Upper lobe of right lung (tissue), 1 donor: Measurements from ENCODE around the gene TAS2R60. TPM values are rescaled to one million over a fixed set of nuclear protein-coding genes. Genes with fewer than 3 reads are reported as not detected.
"Not testable (repeated sequence)": the region's sequence is repeated elsewhere in the genome, so short reads cannot be mapped to it uniquely, and the experiment has no call there.

Source experiments
- ATAC-seq: fragments of 200-7000 bp; cut with Tn5 transposase; one replicate; pipeline ENCODE4 v1.9.1; 2020; ENCODE audit warnings: mild to moderate bottlenecking, moderate library complexity
- DNase-seq: peaks from one replicate; pipeline ENCODE4 v3.0.0-alpha.2; 2020
- H3K27ac ChIP-seq: fragments of 200-600 bp; one replicate; pipeline ENCODE4 v1.8.0; 2022
- H3K27me3 ChIP-seq: fragments of 200-600 bp; one replicate; pipeline ENCODE4 v1.8.0; 2022; ENCODE audit warnings: mild to moderate bottlenecking
- H3K36me3 ChIP-seq: fragments of 200-600 bp; one replicate; pipeline ENCODE4 v1.8.0; 2022
- H3K4me1 ChIP-seq: fragments of 200-600 bp; one replicate; pipeline ENCODE4 v1.8.0; 2022
- H3K4me3 ChIP-seq: fragments of 200-600 bp; one replicate; pipeline ENCODE4 v1.8.0; 2022; ENCODE audit warnings: mild to moderate bottlenecking
- H3K9me3 ChIP-seq: fragments of 200-600 bp; one replicate; pipeline ENCODE4 v1.8.0; 2022
- CTCF ChIP-seq: fragments of 200-600 bp; IDR thresholded peaks from one replicate; pipeline ENCODE4 v1.8.0; 2022; ENCODE audit warnings: antibody characterized with exemption
- intact Hi-C: fragments of 100-400 bp; cut with DNase I; formaldehyde crosslinking; loops from one replicate; pipeline ENCODE4 v1.11.0; 2022
- total RNA-seq: library from RNA; stranded (reverse); fragmentation: NEBNext Ultra II Directional; extraction: Animal tissue kit (Norgen Biotek cat#: 25700); gene quantifications from one replicate; pipeline ENCODE4 v1.2.1, GENCODE V29; 2021
- donor health status: DM: no; HTN: yes; CAD: no; lungs with severe emphysema.

Gene TAS2R60
- total RNA-seq, 1 donor from 2014 or later, result not detected

GRCh38 chr7:143422033-143422432, 21.2 kb upstream of the TAS2R60 start:
- Histone ChIP-seq H3K27me3 (no peaks in the 10 kb centered on the region), H3K36me3 (no peaks in the 10 kb centered on the region), H3K4me1 (no peaks in the 10 kb centered on the region), H3K4me3 (no peak overlapping the region), H3K9me3 (no peaks in the 10 kb centered on the region), H3K27ac (no peak overlapping the region)
- intact Hi-C loops, result no loop called here
- no peak for ATAC-seq
- TF ChIP-seq CTCF, result no peak
- no peak for DNase-seq

GRCh38 chr7:143424476-143424875, 18.8 kb upstream of the TAS2R60 start:
- H3K4me3 ChIP-seq, intact Hi-C loops, ATAC-seq, H3K4me1 ChIP-seq, H3K36me3 ChIP-seq, H3K27me3 ChIP-seq, H3K27ac ChIP-seq, DNase-seq, H3K9me3 ChIP-seq: not testable (repeated sequence)

- H3K9me3 ChIP-seq, result no peaks in the 10 kb centered on the region
- intact Hi-C loops, result no loop called here
- no peak for TF ChIP-seq CTCF
- ATAC-seq (no peak), DNase-seq (no peak)
- no peak overlapping the region for H3K4me3 ChIP-seq
- peaks cover 3% of the 10 kb centered on the region for H3K4me1 ChIP-seq
- no peak overlapping the region for H3K27ac ChIP-seq
- H3K27me3 ChIP-seq, result no peaks in the 10 kb centered on the region
- no peaks in the 10 kb centered on the region for H3K36me3 ChIP-seq
These were observed 16.6 kb upstream of the TAS2R60 start for GRCh38 chr7:143426479-143427142.

- TF ChIP-seq CTCF, result no peak
These were observed 13.2 kb upstream of the TAS2R60 start for GRCh38 chr7:143429770-143430698.

GRCh38 chr7:143431109-143431508, 12.1 kb upstream of the TAS2R60 start:
- intact Hi-C loops, result no loop called here
- H3K9me3 ChIP-seq, result no peaks in the 10 kb centered on the region
- H3K27ac ChIP-seq, result no peak overlapping the region
- DNase-seq (no peak), ATAC-seq (no peak)
- H3K36me3 ChIP-seq, result no peaks in the 10 kb centered on the region
- no peak for TF ChIP-seq CTCF
- H3K4me3 ChIP-seq, result no peak overlapping the region
- H3K4me1 ChIP-seq, result peaks cover 3% of the 10 kb centered on the region
- H3K27me3 ChIP-seq, result no peaks in the 10 kb centered on the region

More at GRCh38 chr7:143429770-143430698, 13.2 kb upstream of the TAS2R60 start:
- H3K27ac ChIP-seq, result no peak overlapping the region
- ATAC-seq (no peak), DNase-seq (no peak)
- H3K36me3 ChIP-seq, result no peaks in the 10 kb centered on the region
- intact Hi-C loops, result no loop called here
- no peaks in the 10 kb centered on the region for H3K27me3 ChIP-seq
- no peak overlapping the region for H3K4me3 ChIP-seq
- peaks cover 3% of the 10 kb centered on the region for H3K4me1 ChIP-seq
- no peaks in the 10 kb centered on the region for H3K9me3 ChIP-seq

- Histone ChIP-seq H3K27me3 (no peaks in the 10 kb centered on the region), H3K9me3 (no peaks in the 10 kb centered on the region), H3K4me3 (no peak overlapping the region), H3K4me1 (peaks cover 3% of the 10 kb centered on the region), H3K36me3 (no peaks in the 10 kb centered on the region), H3K27ac (no peak overlapping the region)
- intact Hi-C loops, result no loop called here
- no peak for DNase-seq
- no peak for ATAC-seq
- no peak for TF ChIP-seq CTCF
These were observed 9.5 kb upstream of the TAS2R60 start for GRCh38 chr7:143433759-143434158.
